ENCODE measurements around the gene HOXB1. TPM values are rescaled to one million over a fixed set of nuclear protein-coding genes. Genes with fewer than 3 reads are reported as not detected.

HOXB1 gene
- polyA plus RNA-seq, 4 donors: not detected

GRCh38 chr17:48526608-48527546 is 3.9 kb downstream of the HOXB1 start:
- peak overlapping the region in 2 of 3 donors; percentile 24 to 40 for H3K27ac ChIP-seq (ENCODE audit: low read depth in 1 of 3, low read length in 2 of 3)
- no peaks in the 10 kb centered on the region for H3K9me3 ChIP-seq (ENCODE audit: control insufficient read depth in 2 of 2, insufficient read depth in 1 of 2, low read depth in 1 of 2, low read length in 1 of 2)
- no peak for FAIRE-seq
- H3K4me3 ChIP-seq (ENCODE audit: low read depth in 1 of 3, low read length in 3 of 3): peak overlapping the region in 1 of 3 donors; percentile 13
- peaks cover 0 to 13% (median 0%) of the 10 kb centered on the region in 3 donors for H3K4me1 ChIP-seq (ENCODE audit: control insufficient read depth in 3 of 3, insufficient read depth in 2 of 3, low read depth in 1 of 3, low read length in 2 of 3)
- H3K36me3 ChIP-seq (ENCODE audit: control insufficient read depth in 3 of 3, insufficient read depth in 2 of 3, low read depth in 1 of 3, low read length in 3 of 3): no peaks in the 10 kb centered on the region
- no peak for DNase-seq
- peaks cover 0 to 73% (median 5%) of the 10 kb centered on the region in 3 donors for H3K27me3 ChIP-seq (ENCODE audit: control insufficient read depth in 3 of 3, insufficient read depth in 3 of 3, low read length in 3 of 3)
- WGBS, 3 donors: 17 to 22% (median 21%) methylated on average over 46 to 59 of the region's 59 CpGs

- Histone ChIP-seq H3K27ac (ENCODE audit: low read depth in 1 of 3, low read length in 2 of 3) (peak overlapping the region in 1 of 3 donors; percentile 57), H3K4me3 (ENCODE audit: low read depth in 1 of 3, low read length in 3 of 3) (no peak overlapping the region), H3K27me3 (ENCODE audit: control insufficient read depth in 3 of 3, insufficient read depth in 3 of 3, low read length in 3 of 3) (peaks cover 0 to 45% (median 5%) of the 10 kb centered on the region in 3 donors), H3K9me3 (ENCODE audit: control insufficient read depth in 2 of 2, insufficient read depth in 1 of 2, low read depth in 1 of 2, low read length in 1 of 2) (no peaks in the 10 kb centered on the region), H3K36me3 (ENCODE audit: control insufficient read depth in 3 of 3, insufficient read depth in 2 of 3, low read depth in 1 of 3, low read length in 3 of 3) (no peaks in the 10 kb centered on the region), H3K4me1 (ENCODE audit: control insufficient read depth in 3 of 3, insufficient read depth in 2 of 3, low read depth in 1 of 3, low read length in 2 of 3) (peaks cover 0 to 13% (median 0%) of the 10 kb centered on the region in 3 donors)
- FAIRE-seq: no peak
- WGBS, 3 donors: 55 to 64% (median 57%) methylated on average over 6 of the region's 6 CpGs
- DNase-seq: no peak
Observed at GRCh38 chr17:48523010-48523409, 7.8 kb downstream of the HOXB1 start.

GRCh38 chr17:48522031-48522653 is 8.7 kb downstream of the HOXB1 start:
- H3K27ac ChIP-seq (ENCODE audit: low read depth in 1 of 3, low read length in 2 of 3): peak overlapping the region in 2 of 3 donors; percentile 1 to 57
- no peak for FAIRE-seq
- peaks cover 0 to 7% (median 0%) of the 10 kb centered on the region in 3 donors for H3K4me1 ChIP-seq (ENCODE audit: control insufficient read depth in 3 of 3, insufficient read depth in 2 of 3, low read depth in 1 of 3, low read length in 2 of 3)
- WGBS, 3 donors: 25 to 32% (median 26%) methylated on average over 8 of the region's 8 CpGs
- DNase-seq: peak in 1 of 2 donors; percentile 49
- no peak overlapping the region for H3K4me3 ChIP-seq (ENCODE audit: low read depth in 1 of 3, low read length in 3 of 3)
- H3K27me3 ChIP-seq (ENCODE audit: control insufficient read depth in 3 of 3, insufficient read depth in 3 of 3, low read length in 3 of 3): peaks cover 0 to 42% (median 5%) of the 10 kb centered on the region in 3 donors
- no peaks in the 10 kb centered on the region for H3K9me3 ChIP-seq (ENCODE audit: control insufficient read depth in 2 of 2, insufficient read depth in 1 of 2, low read depth in 1 of 2, low read length in 1 of 2)
- no peaks in the 10 kb centered on the region for H3K36me3 ChIP-seq (ENCODE audit: control insufficient read depth in 3 of 3, insufficient read depth in 2 of 3, low read depth in 1 of 3, low read length in 3 of 3)

DNA sequence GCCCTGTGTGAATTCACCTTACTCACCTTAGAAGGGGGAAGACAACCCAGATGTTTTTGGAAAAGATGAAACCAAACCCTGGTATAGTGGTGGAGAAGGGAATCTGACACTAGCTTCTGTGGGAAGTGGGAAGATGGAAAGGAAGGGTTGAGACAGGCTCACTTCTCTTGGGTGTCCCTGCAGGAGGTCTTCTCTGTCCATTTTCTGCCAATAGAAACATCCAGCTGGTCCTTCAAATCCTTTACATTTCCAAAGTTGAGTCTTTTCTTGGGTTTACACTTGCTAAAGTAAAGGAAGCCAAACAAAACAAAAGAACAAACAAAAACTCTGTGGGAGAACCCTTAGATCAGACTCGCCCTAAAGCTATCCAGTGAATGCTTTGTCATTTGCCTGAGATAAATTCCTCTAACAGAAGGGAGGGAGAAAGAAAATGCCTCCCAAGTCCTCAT is 10.2 kb downstream of the HOXB1 start:
- H3K9me3 ChIP-seq (ENCODE audit: control insufficient read depth in 2 of 2, insufficient read depth in 1 of 2, low read depth in 1 of 2, low read length in 1 of 2): no peaks in the 10 kb centered on the region
- DNase-seq: no peak
- peaks cover 0 to 37% (median 3%) of the 10 kb centered on the region in 3 donors for H3K27me3 ChIP-seq (ENCODE audit: control insufficient read depth in 3 of 3, insufficient read depth in 3 of 3, low read length in 3 of 3)
- no peaks in the 10 kb centered on the region for H3K36me3 ChIP-seq (ENCODE audit: control insufficient read depth in 3 of 3, insufficient read depth in 2 of 3, low read depth in 1 of 3, low read length in 3 of 3)
- H3K27ac ChIP-seq (ENCODE audit: low read depth in 1 of 3, low read length in 2 of 3): no peak overlapping the region
- H3K4me3 ChIP-seq (ENCODE audit: low read depth in 1 of 3, low read length in 3 of 3): no peak overlapping the region
- WGBS, 3 donors: 30 to 65% (median 46%) methylated on average over 1 of the region's 1 CpG
- peaks cover 0 to 3% (median 0%) of the 10 kb centered on the region in 3 donors for H3K4me1 ChIP-seq (ENCODE audit: control insufficient read depth in 3 of 3, insufficient read depth in 2 of 3, low read depth in 1 of 3, low read length in 2 of 3)
- FAIRE-seq: no peak

GRCh38 chr17:48519427-48519826 is 11.4 kb downstream of the HOXB1 start:
- H3K36me3 ChIP-seq (ENCODE audit: control insufficient read depth in 3 of 3, insufficient read depth in 2 of 3, low read depth in 1 of 3, low read length in 3 of 3): no peaks in the 10 kb centered on the region
- H3K4me3 ChIP-seq (ENCODE audit: low read depth in 1 of 3, low read length in 3 of 3): no peak overlapping the region
- H3K27ac ChIP-seq (ENCODE audit: low read depth in 1 of 3, low read length in 2 of 3): no peak overlapping the region
- FAIRE-seq (no peak), DNase-seq (no peak)
- H3K9me3 ChIP-seq (ENCODE audit: control insufficient read depth in 2 of 2, insufficient read depth in 1 of 2, low read depth in 1 of 2, low read length in 1 of 2): no peaks in the 10 kb centered on the region
- 76 to 92% (median 86%) methylated on average over 5 of the region's 5 CpGs for WGBS, 3 donors
- peaks cover 0 to 42% (median 3%) of the 10 kb centered on the region in 3 donors for H3K27me3 ChIP-seq (ENCODE audit: control insufficient read depth in 3 of 3, insufficient read depth in 3 of 3, low read length in 3 of 3)
- H3K4me1 ChIP-seq (ENCODE audit: control insufficient read depth in 3 of 3, insufficient read depth in 2 of 3, low read depth in 1 of 3, low read length in 2 of 3): peaks cover 0 to 3% (median 0%) of the 10 kb centered on the region in 3 donors

DNA sequence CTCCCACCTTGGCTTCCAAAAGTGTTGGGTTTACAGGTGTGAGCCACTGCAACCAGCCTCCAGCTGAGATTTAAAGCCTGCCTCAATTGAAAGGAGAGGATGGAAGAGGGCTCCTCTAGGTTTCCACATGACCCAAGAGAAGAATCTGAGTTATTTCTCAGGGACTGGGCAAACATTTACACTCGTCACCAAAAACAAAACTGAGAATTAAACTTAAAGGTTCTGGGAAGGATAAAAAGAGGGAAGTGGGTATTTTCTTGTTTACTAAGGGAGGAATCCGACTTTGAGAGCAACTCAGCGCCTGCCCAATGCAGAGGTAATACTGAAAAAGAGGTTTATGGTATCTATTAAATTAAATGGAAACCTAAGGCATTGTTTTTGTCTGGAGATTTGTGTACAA is 13.3 kb downstream of the HOXB1 start:
- H3K27ac ChIP-seq (ENCODE audit: low read depth in 1 of 3, low read length in 2 of 3): no peak overlapping the region
- H3K4me3 ChIP-seq (ENCODE audit: low read depth in 1 of 3, low read length in 3 of 3): no peak overlapping the region
- no peaks in the 10 kb centered on the region for H3K36me3 ChIP-seq (ENCODE audit: control insufficient read depth in 3 of 3, insufficient read depth in 2 of 3, low read depth in 1 of 3, low read length in 3 of 3)
- FAIRE-seq (no peak), DNase-seq (no peak)
- 10 to 26% (median 12%) methylated on average over 3 of the region's 3 CpGs for whole genome bisulfite sequencing, 3 donors
- no peaks in the 10 kb centered on the region for H3K9me3 ChIP-seq (ENCODE audit: control insufficient read depth in 2 of 2, insufficient read depth in 1 of 2, low read depth in 1 of 2, low read length in 1 of 2)
- H3K27me3 ChIP-seq (ENCODE audit: control insufficient read depth in 3 of 3, insufficient read depth in 3 of 3, low read length in 3 of 3): peaks cover 0 to 44% (median 3%) of the 10 kb centered on the region in 3 donors
- no peaks in the 10 kb centered on the region for H3K4me1 ChIP-seq (ENCODE audit: control insufficient read depth in 3 of 3, insufficient read depth in 2 of 3, low read depth in 1 of 3, low read length in 2 of 3)

DNA sequence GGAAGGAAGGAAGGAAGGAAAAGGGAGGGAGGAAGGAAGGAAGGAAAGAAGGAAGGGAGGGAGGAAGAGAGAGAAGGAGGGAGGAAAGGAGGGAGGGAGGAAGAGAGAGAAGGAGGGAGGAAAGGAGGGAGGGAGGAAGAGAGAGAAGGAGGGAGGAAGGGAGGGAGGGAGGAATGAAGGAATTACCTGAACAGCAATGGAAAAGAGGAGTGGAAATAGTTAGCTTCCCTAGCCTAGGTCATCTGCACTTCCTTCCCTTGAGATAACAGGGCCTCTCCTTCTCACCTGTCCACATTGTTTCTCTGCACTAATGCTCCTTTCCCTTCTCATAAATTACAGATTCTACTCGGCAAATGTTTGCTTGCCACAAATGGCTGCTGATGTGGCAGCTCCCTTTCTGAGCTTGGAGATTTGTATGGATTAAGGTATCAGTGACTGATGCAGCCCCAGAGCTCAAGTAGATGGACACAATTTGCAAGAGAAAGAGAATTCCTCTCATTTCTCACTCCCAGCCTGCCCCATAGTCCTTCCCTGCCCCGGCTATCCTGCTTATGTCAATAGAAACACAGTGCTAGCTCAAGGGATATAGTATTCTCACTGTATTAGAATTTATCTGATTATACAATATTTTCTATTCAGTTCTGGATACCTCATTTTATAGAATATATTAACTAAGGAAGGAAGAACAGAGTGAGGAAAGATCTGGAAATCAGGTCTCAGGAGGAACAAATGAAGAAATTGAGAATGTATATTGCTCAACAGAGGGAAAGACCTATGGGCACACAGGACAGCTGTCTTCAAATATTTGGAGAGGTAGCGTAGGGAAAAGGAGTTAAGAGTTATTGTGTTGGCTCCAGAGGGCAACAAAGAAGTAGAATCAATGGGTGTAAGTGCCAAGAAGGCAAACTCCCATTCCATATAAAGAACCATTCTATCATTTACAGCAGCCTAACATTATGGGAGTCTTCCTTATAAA is 14.6 kb downstream of the HOXB1 start:
- H3K27me3 ChIP-seq (ENCODE audit: control insufficient read depth in 3 of 3, insufficient read depth in 3 of 3, low read length in 3 of 3): peaks cover 0 to 42% (median 3%) of the 10 kb centered on the region in 3 donors
- DNase-seq (no peak), FAIRE-seq (no peak)
- no peaks in the 10 kb centered on the region for H3K36me3 ChIP-seq (ENCODE audit: control insufficient read depth in 3 of 3, insufficient read depth in 2 of 3, low read depth in 1 of 3, low read length in 3 of 3)
- H3K4me1 ChIP-seq (ENCODE audit: control insufficient read depth in 3 of 3, insufficient read depth in 2 of 3, low read depth in 1 of 3, low read length in 2 of 3): no peaks in the 10 kb centered on the region
- H3K4me3 ChIP-seq (ENCODE audit: low read depth in 1 of 3, low read length in 3 of 3): no peak overlapping the region
- H3K9me3 ChIP-seq (ENCODE audit: control insufficient read depth in 2 of 2, insufficient read depth in 1 of 2, low read depth in 1 of 2, low read length in 1 of 2): no peaks in the 10 kb centered on the region
- no peak overlapping the region for H3K27ac ChIP-seq (ENCODE audit: low read depth in 1 of 3, low read length in 2 of 3)
- 16 to 63% (median 43%) methylated on average over 3 of the region's 3 CpGs for WGBS, 3 donors

Data from small intestine (tissue), 7 donors.